ENCODE results near the gene OR2T11.
"Not testable (repeated sequence)": the region's sequence is repeated elsewhere in the genome, so short reads cannot be mapped to it uniquely, and the experiment has no call there.

Gene OR2T11, protein sequence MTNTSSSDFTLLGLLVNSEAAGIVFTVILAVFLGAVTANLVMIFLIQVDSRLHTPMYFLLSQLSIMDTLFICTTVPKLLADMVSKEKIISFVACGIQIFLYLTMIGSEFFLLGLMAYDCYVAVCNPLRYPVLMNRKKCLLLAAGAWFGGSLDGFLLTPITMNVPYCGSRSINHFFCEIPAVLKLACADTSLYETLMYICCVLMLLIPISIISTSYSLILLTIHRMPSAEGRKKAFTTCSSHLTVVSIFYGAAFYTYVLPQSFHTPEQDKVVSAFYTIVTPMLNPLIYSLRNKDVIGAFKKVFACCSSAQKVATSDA

DNA sequence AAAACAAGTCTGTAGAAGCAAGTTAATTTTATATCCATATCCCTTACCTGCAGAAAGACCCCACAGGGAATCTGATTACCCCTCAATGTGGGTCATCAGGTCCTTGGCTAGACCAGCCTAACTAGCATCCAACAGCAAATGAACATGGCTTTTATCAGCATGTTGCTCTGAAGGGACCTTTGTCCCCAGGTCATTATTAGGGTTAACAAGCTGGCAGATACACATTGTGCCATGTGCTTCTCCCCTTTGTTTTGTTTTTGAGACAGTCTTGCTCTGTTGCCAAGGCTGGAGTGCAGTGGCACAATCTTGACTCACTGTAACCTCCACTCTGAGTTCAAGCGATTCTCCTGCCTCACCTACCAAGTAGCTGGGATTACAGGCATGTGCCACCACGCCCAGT lies at the start of gene OR2T11:
TSS of gene OR2T11 (minus strand) at position 101 of the 400 bp plus-strand sequence. CDS start 7,963 bp downstream, outside the sequence.
- not testable (repeated sequence) for DNase-seq

- no peak for DNase-seq
Measured at GRCh38 chr1:248681651-248682050, 46.8 kb upstream of the OR2T11 start.

- no peak for DNase-seq
Measured at GRCh38 chr1:248670003-248670402, 35.1 kb upstream of the OR2T11 start.

DNA sequence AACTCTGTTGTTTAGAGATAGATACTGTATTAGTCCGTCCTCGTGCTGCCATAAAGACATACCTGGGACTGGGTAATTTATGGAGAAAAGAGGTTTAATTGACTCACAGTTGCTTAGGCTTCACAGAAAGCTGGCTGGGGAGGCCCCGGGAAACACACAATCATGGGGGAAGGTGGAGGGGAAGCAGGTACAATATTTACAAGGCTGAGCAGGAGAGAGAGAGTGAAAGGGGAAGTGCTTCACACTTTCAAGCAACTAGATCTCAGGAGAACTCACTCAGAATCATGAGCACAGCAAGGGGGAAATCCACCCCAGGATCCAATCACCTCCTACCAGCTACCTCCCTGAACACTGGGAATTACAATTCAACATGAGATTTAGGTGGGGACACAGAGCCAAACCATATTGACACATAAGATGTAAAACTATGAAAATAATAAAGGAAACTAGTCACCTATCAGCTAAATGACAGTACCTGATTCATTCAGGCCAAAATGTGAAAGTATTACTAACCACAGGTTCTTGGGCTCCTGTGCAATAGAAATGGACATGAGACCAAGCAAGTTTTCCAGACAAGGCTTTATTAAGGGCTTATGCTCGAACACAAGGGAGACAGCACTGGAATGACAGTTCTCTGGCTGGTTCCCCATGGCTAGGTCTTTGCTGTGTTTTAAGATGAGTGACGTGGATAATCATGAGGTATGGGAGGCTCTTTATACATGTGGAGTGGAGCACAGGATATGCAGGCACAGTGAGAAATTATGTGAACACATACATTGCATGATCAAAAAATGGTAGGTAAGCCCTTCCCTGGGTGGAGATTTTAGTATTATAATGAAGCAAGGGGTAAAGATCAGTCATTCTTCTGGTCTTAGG lies 28.8 kb upstream of the OR2T11 start:
- DNase-seq: not testable (repeated sequence)

DNA sequence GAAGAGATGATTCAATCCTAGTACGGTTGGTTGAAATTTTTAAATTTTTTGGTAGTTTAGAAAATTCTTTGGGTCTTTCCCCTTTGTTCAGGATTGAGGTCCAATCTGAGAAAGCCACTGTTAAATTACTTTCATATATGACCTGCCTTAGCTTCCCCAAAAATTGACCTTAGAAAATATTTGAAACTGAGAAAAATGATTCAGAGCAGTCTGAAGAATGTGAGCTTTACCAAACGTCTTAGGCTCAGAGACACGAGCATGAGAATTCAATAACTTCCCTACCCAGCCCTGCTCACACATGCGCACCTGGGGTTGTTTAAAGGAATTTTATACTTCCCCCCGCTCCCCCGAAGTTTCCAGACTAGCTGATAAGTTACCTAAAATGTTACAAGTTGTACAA lies 21.9 kb upstream of the OR2T11 start:
- not testable (repeated sequence) for DNase-seq

DNA sequence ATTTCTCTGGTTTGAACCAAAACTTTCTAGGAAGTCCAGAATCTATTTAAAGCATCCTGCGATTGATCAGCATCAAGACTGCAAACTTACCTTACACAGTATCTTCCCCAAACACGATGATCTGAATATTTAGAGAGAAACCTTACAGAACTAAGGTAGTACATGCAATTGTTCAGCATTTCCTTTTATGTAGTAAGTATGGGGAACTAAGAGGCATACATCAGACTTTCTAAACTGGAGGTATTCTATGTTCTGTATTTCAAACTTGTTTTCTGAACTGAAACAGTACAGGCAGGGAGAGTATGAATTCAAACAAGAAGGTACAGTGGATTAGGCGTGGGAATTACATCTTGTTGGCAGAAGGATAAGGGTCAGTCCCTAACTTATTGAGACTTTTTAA lies 20.5 kb upstream of the OR2T11 start, which contains the start of gene OR2T27:
TSS of gene OR2T27 (minus strand) at position 175 of the 400 bp plus-strand sequence. CDS start 4,644 bp downstream, outside the sequence.
- DNase-seq: not testable (repeated sequence)

GRCh38 chr1:248648770-248649536 lies 14.1 kb upstream of the OR2T11 start:
- not testable (repeated sequence) for DNase-seq

DNA sequence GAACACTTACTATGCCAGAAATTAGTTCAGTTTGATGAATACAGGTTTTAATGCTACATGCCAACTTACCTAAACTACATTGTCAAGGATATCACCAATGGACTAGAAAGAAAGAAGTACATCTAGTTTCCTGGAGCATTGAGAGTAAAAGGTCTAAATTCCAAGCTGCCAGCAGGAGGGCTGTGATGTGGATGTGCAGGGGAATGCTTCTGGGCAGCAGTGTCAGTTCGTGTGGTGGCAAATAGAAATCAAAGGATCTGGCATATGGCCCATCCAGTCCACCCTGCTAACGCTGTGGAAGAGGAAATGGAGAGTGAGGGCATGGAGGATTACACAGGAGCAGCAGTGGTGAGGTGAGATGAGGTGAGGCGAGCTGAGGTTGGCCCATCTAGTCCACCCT lies 10.3 kb upstream of the OR2T11 start, which contains the start of gene OR2T35:
TSS of gene OR2T35 (minus strand) at position 101 of the 400 bp plus-strand sequence. CDS start 6,020 bp downstream, outside the sequence.
- not testable (repeated sequence) for DNase-seq

DNA sequence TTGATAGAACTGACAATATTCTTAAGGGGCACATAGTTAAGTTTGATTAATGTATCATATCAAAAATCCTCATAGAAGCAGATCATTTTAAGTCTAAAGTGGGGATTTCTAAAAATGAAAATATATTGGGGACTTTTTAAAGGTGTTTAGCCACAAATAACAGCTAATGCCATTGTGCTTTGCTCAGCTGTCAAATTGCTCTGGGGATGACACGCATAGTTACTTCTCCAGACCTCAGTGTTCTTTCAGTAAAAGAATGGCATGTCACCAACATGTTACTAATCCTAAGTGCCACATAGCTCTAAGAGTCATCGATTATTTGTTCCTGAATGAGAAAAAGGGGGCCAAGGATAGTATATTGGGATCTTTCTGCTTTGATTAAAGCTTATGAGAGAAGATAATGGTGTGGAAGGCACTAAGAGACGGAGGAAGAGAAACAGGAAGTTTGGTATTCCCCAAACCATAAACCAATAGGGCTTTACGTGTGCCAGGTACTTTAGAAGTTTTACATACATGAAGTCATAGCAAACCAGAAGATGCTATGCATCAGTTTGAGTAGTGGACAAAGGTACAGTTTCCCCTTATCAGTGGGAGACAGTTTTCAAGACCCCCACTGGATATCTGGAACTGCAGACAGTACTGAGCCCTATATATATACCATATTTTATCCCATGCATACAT lies 8.2 kb upstream of the OR2T11 start:
- not testable (repeated sequence) for DNase-seq

DNA sequence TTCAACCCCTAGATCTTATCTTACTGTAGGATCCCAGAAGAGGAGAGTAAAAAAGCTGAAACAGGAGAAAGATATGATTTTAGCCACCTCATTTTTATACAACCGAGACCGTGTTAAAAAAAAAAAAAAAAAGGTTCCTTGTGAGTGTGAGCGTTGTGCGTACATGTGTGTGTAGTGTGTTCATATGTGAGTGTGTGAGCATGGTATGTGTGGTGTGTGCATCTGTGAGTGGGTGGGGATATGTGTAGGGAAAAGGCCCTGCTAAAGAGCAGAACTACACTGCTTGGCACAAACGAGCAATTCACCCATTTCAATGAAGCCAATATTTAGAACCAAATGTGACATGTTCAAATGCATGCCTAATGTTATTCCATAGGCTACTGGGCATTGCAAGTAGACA lies 6.7 kb upstream of the OR2T11 start:
- DNase-seq: not testable (repeated sequence)

- DNase-seq: not testable (repeated sequence)
Measured at GRCh38 chr1:248640906-248641305, 6.0 kb upstream of the OR2T11 start.

- DNase-seq: not testable (repeated sequence)
Measured at GRCh38 chr1:248639652-248640051, 4.8 kb upstream of the OR2T11 start.

DNA sequence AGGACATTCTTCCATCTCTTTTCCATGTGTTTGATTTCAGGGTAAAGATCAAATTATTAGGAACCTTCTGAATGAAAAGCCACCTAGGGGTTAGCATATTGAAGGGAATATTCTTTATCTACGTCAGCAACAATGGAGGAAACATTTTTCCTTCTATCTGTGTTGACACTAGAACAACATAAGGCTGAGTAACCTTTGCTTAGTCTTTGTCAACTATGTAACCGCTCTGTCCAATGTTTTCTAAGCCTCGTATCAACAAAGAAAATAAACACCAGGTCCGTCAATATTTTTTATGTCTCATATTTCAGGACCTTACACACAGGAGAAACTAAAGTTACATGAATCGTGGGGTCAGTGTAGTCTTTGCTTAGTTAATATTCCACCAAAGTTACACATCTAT lies 1.7 kb upstream of the OR2T11 start:
- DNase-seq: not testable (repeated sequence)

DNA sequence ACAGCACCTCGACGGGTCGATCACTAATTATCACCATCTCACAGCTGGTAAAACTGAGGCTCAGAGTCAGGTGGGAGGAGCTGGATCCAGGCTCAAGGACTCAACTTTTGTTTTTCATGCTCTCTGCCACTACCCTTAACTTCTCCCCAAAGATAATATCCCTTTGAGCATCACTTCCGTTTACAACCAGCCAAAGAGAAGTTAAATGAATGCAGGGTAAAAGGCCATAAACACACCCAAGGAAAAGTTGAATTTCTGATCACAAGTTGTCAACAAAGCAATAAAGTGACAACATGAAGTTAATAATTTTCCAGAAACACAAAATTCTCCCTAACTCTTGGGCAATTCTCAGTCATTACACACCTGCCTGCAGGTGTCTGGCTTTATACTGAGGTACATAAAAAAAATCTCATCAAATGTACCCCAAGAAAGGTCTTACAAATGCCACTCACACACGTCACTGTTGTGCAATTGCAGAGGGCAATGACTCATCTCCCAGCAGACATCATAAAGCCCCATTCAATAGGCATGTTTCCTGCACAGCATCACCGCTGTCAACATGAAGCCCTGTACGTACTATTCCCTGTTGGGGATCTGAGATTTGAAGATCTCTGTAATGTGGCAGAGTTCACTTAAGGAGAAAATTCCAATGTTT lies 3.4 kb downstream of the OR2T11 start:
- DNase-seq: no peak

- no peak for DNase-seq
Measured at GRCh38 chr1:248630551-248630950, 4.3 kb downstream of the OR2T11 start.

- no peak for DNase-seq
Measured at GRCh38 chr1:248627971-248628844, 6.7 kb downstream of the OR2T11 start.

DNA sequence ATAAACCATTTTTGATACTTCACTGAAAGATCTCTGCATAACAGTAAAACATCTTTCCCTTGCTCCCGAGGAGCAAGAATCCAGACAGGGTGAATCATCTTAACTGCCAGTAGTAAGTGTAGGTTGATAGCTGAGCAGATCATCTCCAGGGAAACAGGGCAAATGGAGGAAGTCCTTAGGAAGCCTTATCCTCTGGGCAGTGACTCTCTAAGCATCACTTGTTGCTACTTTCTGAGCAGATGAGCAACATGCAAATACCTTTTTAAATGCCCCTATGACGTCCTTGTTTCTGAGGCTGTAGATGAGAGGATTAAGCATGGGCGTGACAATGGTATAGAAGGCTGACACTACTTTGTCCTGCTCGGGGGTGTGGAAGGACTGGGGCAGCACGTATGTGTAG lies 8.9 kb downstream of the OR2T11 start:
- no peak for DNase-seq

DNA sequence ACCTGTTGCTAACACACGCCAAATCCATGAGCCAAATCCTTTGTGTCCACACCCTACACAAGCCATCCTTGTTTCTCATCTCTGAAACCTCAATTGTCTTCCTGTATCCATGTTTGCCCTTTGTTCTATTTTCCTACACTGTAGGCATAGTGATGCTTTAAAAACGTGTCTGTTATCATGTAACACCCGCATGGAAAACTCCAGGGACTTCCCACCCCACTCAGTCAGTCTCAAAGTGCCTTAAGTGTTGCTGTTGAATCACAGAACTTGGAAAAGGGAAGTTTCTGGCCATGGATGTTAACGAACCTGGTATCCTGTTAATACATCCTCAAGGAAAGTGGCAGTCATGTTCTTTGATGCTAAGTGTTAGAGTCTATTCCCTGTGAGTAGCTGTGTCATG lies 9.7 kb downstream of the OR2T11 start:
- DNase-seq: no peak

- no peak for DNase-seq
Measured at GRCh38 chr1:248622570-248623001, 12.3 kb downstream of the OR2T11 start.
